Measurements from ENCODE around the gene TAS2R20.
A peak's percentile ranks its signal among the peaks of the same experiment; 100 is the strongest.

TAS2R20 gene

GRCh38 chr12:10982244-10982643, 15.9 kb downstream of the TAS2R20 start:
- no peak overlapping the region for H3K27ac Mint-ChIP-seq
- H3K27me3 Mint-ChIP-seq = peaks cover 20% of the 10 kb centered on the region
- H3K4me3 Mint-ChIP-seq = no peak overlapping the region
- DNase-seq (peak; percentile 44 to 67), ATAC-seq (peak; percentile 99)
- peaks cover 38% of the 10 kb centered on the region for H3K4me1 Mint-ChIP-seq
- H3K9me3 Mint-ChIP-seq = no peaks in the 10 kb centered on the region

GRCh38 chr12:10974965-10975364, 23.1 kb downstream of the TAS2R20 start:
- ATAC-seq (no peak), DNase-seq (no peak)
- Mint-ChIP-seq H3K4me3 (no peak overlapping the region), H3K27ac (no peak overlapping the region), H3K27me3 (peaks cover 9% of the 10 kb centered on the region), H3K9me3 (no peaks in the 10 kb centered on the region), H3K4me1 (peaks cover 5% of the 10 kb centered on the region)

GRCh38 chr12:10968765-10969456, 29.2 kb downstream of the TAS2R20 start:
- H3K4me1 Mint-ChIP-seq = no peaks in the 10 kb centered on the region
- DNase-seq = no peak
- H3K27me3 Mint-ChIP-seq = no peaks in the 10 kb centered on the region
- no peak overlapping the region for H3K4me3 Mint-ChIP-seq
- no peak for ATAC-seq
- no peak overlapping the region for H3K27ac Mint-ChIP-seq
- no peaks in the 10 kb centered on the region for H3K9me3 Mint-ChIP-seq

GRCh38 chr12:10967409-10967808, 30.7 kb downstream of the TAS2R20 start:
- ATAC-seq (no peak), DNase-seq (no peak)

GRCh38 chr12:10966314-10966713, 31.8 kb downstream of the TAS2R20 start:
- no peak for ATAC-seq
- Mint-ChIP-seq H3K27ac (no peak overlapping the region), H3K4me3 (no peak overlapping the region), H3K27me3 (no peaks in the 10 kb centered on the region), H3K9me3 (no peaks in the 10 kb centered on the region), H3K4me1 (no peaks in the 10 kb centered on the region)
- no peak for DNase-seq

More at GRCh38 chr12:10967409-10967808, 30.7 kb downstream of the TAS2R20 start:
- Mint-ChIP-seq H3K27me3 (no peaks in the 10 kb centered on the region), H3K4me3 (no peak overlapping the region), H3K4me1 (no peaks in the 10 kb centered on the region), H3K9me3 (no peaks in the 10 kb centered on the region), H3K27ac (no peak overlapping the region)

GRCh38 chr12:10965476-10965875, 32.6 kb downstream of the TAS2R20 start:
- H3K4me3 Mint-ChIP-seq = no peak overlapping the region
- no peak for ATAC-seq
- H3K27ac Mint-ChIP-seq = no peak overlapping the region
- no peaks in the 10 kb centered on the region for H3K27me3 Mint-ChIP-seq
- H3K9me3 Mint-ChIP-seq = no peaks in the 10 kb centered on the region
- peaks cover 6% of the 10 kb centered on the region for H3K4me1 Mint-ChIP-seq
- DNase-seq = no peak

- no peak overlapping the region for H3K4me3 Mint-ChIP-seq
- peaks cover 30% of the 10 kb centered on the region for H3K4me1 Mint-ChIP-seq
- no peaks in the 10 kb centered on the region for H3K27me3 Mint-ChIP-seq
- peaks cover 3 to 13% of the 10 kb centered on the region in 2 donors for H3K9me3 Mint-ChIP-seq
- H3K27ac Mint-ChIP-seq = no peak overlapping the region
- ATAC-seq = peak; percentile 59
- no peak for DNase-seq
These were observed 37.9 kb downstream of the TAS2R20 start for GRCh38 chr12:10960211-10960610.

- H3K9me3 Mint-ChIP-seq = peaks cover 5 to 17% of the 10 kb centered on the region in 2 donors
These were observed 38.3 kb downstream of the TAS2R20 start for GRCh38 chr12:10959804-10960203.

GRCh38 chr12:10957741-10958140, 40.4 kb downstream of the TAS2R20 start:
- no peak overlapping the region for H3K4me3 Mint-ChIP-seq
- H3K27ac Mint-ChIP-seq = no peak overlapping the region
- peaks cover 51% of the 10 kb centered on the region for H3K4me1 Mint-ChIP-seq
- H3K9me3 Mint-ChIP-seq = peaks cover 13 to 23% of the 10 kb centered on the region in 2 donors
- no peaks in the 10 kb centered on the region for H3K27me3 Mint-ChIP-seq
- DNase-seq (no peak), ATAC-seq (no peak)

More at GRCh38 chr12:10959804-10960203, 38.3 kb downstream of the TAS2R20 start:
- no peaks in the 10 kb centered on the region for H3K27me3 Mint-ChIP-seq
- no peak for DNase-seq
- H3K4me3 Mint-ChIP-seq = no peak overlapping the region
- peaks cover 31% of the 10 kb centered on the region for H3K4me1 Mint-ChIP-seq
- H3K27ac Mint-ChIP-seq = no peak overlapping the region
- peak; percentile 37 for ATAC-seq

- no peak for DNase-seq
- peaks cover 13 to 23% of the 10 kb centered on the region in 2 donors for H3K9me3 Mint-ChIP-seq
These were observed 42.0 kb downstream of the TAS2R20 start for GRCh38 chr12:10956085-10956484.

GRCh38 chr12:10952645-10953044, 45.5 kb downstream of the TAS2R20 start:
- no peak overlapping the region for H3K27ac Mint-ChIP-seq
- no peak for ATAC-seq
- peaks cover 38% of the 10 kb centered on the region for H3K4me1 Mint-ChIP-seq
- peaks cover 26 to 36% of the 10 kb centered on the region in 2 donors for H3K9me3 Mint-ChIP-seq
- H3K27me3 Mint-ChIP-seq = no peaks in the 10 kb centered on the region
- DNase-seq = no peak
- H3K4me3 Mint-ChIP-seq = no peak overlapping the region

More at GRCh38 chr12:10956085-10956484, 42.0 kb downstream of the TAS2R20 start:
- Mint-ChIP-seq H3K4me1 (peaks cover 49% of the 10 kb centered on the region), H3K27me3 (no peaks in the 10 kb centered on the region), H3K27ac (no peak overlapping the region), H3K4me3 (no peak overlapping the region)
- no peak for ATAC-seq

Measured in stimulated activated naive CD8-positive, alpha-beta T cell treated with anti-CD3 and anti-CD28 coated beads, Interleukin-15, amount 100 ng/mL, for 72 hours (primary cell).